Astrocyte (in vitro differentiated cells and primary cell): ENCODE results near the gene ZFAND6. TPM values are rescaled to one million over a fixed set of nuclear protein-coding genes. Genes with fewer than 3 reads are reported as not detected.

Source experiments
- DNase-seq: peaks from one replicate; pipeline ENCODE4 v3.0.0-alpha.2; 2010; ENCODE audit warnings: low read depth
- FAIRE-seq: peaks from 2 replicates; lab custom pipeline; 2011; peaks lifted over from hg19 to GRCh38; lab: Jason Lieb, UNC
- H2AFZ ChIP-seq: 2 replicates; pipeline ENCODE4 v1.6.0; 2012; ENCODE audit warnings: low read depth, low read length, inconsistent platforms
- H3K27ac ChIP-seq: 2 replicates; pipeline ENCODE4 v1.5.1; 2011; ENCODE audit warnings: low read depth, low read length, inconsistent platforms
- H3K27me3 ChIP-seq: 2 replicates; pipeline ENCODE4 v1.6.0; 2011; ENCODE audit warnings: low read length, inconsistent platforms; ENCODE audit not compliant: insufficient read depth
- H3K36me3 ChIP-seq: 2 replicates; pipeline ENCODE4 v1.5.1; 2011; ENCODE audit warnings: low read length, inconsistent platforms; ENCODE audit not compliant: insufficient read depth
- H3K4me1 ChIP-seq: 2 replicates; pipeline ENCODE4 v1.5.1; 2011; ENCODE audit warnings: low read length, inconsistent platforms; ENCODE audit not compliant: insufficient read depth
- H3K4me2 ChIP-seq: 2 replicates; pipeline ENCODE4 v1.6.0; 2012; ENCODE audit warnings: low read length, inconsistent platforms
- H3K4me3 ChIP-seq: 2 replicates; pipeline ENCODE4 v1.5.1; 2011; ENCODE audit warnings: low read depth, mild to moderate bottlenecking, low read length, inconsistent platforms; ENCODE audit not compliant: insufficient read depth
- H3K79me2 ChIP-seq: 2 replicates; pipeline ENCODE4 v1.6.0; 2012; ENCODE audit warnings: mild to moderate bottlenecking, low read length, inconsistent platforms; ENCODE audit not compliant: insufficient read depth
- H3K9ac ChIP-seq: 2 replicates; pipeline ENCODE4 v1.6.0; 2012; ENCODE audit warnings: mild to moderate bottlenecking, low read length, inconsistent platforms
- H3K9me3 ChIP-seq: 2 replicates; pipeline ENCODE4 v1.5.1; 2012; ENCODE audit warnings: low read depth, mild to moderate bottlenecking, low read length, inconsistent platforms; ENCODE audit not compliant: insufficient read depth
- H4K20me1 ChIP-seq: 2 replicates; pipeline ENCODE4 v1.6.0; 2012; ENCODE audit warnings: low read length, inconsistent platforms; ENCODE audit not compliant: insufficient read depth
- H3K27ac Mint-ChIP-seq: one replicate; pipeline ENCODE4 v1.8.0; 2021; ENCODE audit warnings: mild to moderate bottlenecking, mixed read lengths; ENCODE audit not compliant: unreplicated experiment
- H3K27me3 Mint-ChIP-seq: one replicate; pipeline ENCODE4 v1.8.0; 2021; ENCODE audit warnings: low read depth, mixed read lengths; ENCODE audit not compliant: unreplicated experiment
- H3K36me3 Mint-ChIP-seq: one replicate; pipeline ENCODE4 v1.8.0; 2021; ENCODE audit warnings: low read depth, mixed read lengths; ENCODE audit not compliant: unreplicated experiment
- H3K4me1 Mint-ChIP-seq: one replicate; pipeline ENCODE4 v1.8.0; 2021; ENCODE audit warnings: low read depth, mixed read lengths; ENCODE audit not compliant: unreplicated experiment
- H3K4me3 Mint-ChIP-seq: one replicate; pipeline ENCODE4 v1.8.0; 2021; ENCODE audit warnings: mild to moderate bottlenecking, moderate library complexity, mixed read lengths; ENCODE audit not compliant: unreplicated experiment
- H3K9me3 Mint-ChIP-seq: one replicate; pipeline ENCODE4 v1.8.0; 2021; ENCODE audit warnings: mild to moderate bottlenecking, mixed read lengths; ENCODE audit not compliant: unreplicated experiment
- EZH2 ChIP-seq: IDR thresholded peaks from 2 replicates; pipeline ENCODE4 v1.6.1; 2012; ENCODE audit warnings: mild to moderate bottlenecking, low read length, inconsistent platforms; ENCODE audit not compliant: insufficient read depth
- total RNA-seq: library from RNA; stranded (reverse); gene quantifications from 2 replicates; pipeline ENCODE4 v1.2.1, GENCODE V29; 2021
- TF ChIP-seq, protein P1 (sequence below): IDR thresholded peaks from 2 replicates; pipeline ENCODE4 v1.5.1; 2011; ENCODE audit warnings: low read depth, mild to moderate bottlenecking, inconsistent platforms, low read length, moderate library complexity; ENCODE audit not compliant: insufficient read depth

The ZFAND6 gene
- total RNA-seq, 1 donor from 2014 or later, result 70.0 TPM

DNA sequence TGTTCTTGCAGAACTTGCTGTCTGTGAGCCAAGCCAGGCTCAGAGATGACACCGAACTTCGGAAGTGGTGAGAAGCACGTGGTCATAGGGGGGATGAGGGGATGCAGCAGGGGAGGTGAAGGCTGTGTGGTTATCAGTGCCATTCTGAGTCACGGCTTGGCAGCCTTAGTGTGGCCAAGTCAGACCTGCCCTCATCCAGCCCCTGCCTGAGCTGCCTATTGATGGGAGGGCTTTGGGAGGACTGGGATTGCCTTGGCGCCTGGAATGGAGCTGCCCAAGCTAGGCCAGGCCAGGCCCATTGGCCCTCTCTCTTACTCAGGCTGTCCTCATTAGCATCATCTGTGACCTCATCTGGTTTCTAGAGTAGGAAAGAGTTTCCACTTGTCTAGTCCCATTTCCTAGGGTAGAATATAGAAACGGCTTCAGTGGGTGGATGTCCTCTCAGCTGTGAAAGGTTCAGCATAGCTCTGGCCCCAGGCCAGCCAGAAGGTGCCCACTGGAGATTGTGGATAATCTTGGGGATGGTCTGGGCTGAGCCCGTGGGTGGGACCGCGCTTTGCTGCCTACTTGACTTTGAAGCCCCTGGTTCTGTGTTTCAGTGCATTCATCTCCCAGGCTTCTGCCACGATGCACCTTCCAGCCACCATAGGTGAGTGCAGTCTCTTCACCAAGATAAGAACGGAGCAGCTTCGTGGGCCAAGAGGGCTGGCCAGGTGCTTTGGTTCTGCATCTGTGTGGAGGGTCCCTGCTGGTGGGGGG is 100.5 kb downstream of the ZFAND6 start:
- FAIRE-seq, result no peak
- H3K27ac Mint-ChIP-seq, result peak overlapping the region; percentile 94

DNA sequence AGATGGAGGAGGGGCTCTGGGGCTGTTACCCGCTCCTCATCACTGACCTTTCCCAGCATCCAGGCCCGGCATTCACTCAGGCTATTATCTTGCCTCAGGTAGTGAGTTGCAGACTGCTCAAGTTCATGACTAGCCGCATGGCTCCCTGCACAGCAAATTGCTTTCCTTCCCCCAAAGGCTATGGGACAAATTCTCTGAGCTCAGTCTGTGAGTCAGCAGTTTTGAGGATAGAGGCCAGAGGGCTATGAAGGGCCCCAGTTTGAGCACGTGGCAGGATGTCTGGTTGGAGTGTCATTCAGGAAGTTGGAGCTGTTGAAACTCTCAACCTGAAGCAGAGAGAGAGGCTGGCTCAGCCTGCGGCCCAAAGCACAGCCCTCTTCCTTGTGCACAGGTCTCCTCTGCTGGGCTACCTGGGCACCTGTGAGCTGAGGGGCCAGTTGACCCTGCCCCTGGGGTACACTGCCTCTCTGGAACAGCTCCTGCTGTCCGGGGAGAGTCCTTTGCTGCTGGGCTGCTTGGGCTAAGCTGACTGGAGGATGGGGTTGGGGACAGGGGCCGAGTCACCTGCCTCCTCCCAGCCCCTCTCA is 101.2 kb downstream of the ZFAND6 start:
- Mint-ChIP-seq H3K9me3 (no peaks in the 10 kb centered on the region), H3K27ac (peak overlapping the region; percentile 94), H3K27me3 (no peaks in the 10 kb centered on the region), H3K4me3 (no peak overlapping the region), H3K4me1 (peaks cover 19% of the 10 kb centered on the region), H3K36me3 (peaks cover 36% of the 10 kb centered on the region)
- H2AFZ ChIP-seq, result peak overlapping the region; percentile 76
- no peaks in the 10 kb centered on the region for H3K79me2 ChIP-seq
- H3K27ac ChIP-seq, result peak overlapping the region; percentile 68
- no peaks in the 10 kb centered on the region for H3K27me3 ChIP-seq
- no peaks in the 10 kb centered on the region for H4K20me1 ChIP-seq
- peak; percentile 87 for DNase-seq
- no peak overlapping the region for H3K4me3 ChIP-seq
- no peaks in the 10 kb centered on the region for H3K36me3 ChIP-seq
- TF ChIP-seq, protein P1, sequence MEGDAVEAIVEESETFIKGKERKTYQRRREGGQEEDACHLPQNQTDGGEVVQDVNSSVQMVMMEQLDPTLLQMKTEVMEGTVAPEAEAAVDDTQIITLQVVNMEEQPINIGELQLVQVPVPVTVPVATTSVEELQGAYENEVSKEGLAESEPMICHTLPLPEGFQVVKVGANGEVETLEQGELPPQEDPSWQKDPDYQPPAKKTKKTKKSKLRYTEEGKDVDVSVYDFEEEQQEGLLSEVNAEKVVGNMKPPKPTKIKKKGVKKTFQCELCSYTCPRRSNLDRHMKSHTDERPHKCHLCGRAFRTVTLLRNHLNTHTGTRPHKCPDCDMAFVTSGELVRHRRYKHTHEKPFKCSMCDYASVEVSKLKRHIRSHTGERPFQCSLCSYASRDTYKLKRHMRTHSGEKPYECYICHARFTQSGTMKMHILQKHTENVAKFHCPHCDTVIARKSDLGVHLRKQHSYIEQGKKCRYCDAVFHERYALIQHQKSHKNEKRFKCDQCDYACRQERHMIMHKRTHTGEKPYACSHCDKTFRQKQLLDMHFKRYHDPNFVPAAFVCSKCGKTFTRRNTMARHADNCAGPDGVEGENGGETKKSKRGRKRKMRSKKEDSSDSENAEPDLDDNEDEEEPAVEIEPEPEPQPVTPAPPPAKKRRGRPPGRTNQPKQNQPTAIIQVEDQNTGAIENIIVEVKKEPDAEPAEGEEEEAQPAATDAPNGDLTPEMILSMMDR, result no peak
- TF ChIP-seq EZH2, result no peak
- H3K9me3 ChIP-seq, result no peaks in the 10 kb centered on the region
- no peak overlapping the region for H3K9ac ChIP-seq
- H3K4me2 ChIP-seq, result peak overlapping the region; percentile 56
- H3K4me1 ChIP-seq, result peaks cover 11% of the 10 kb centered on the region
- peak; percentile 56 for FAIRE-seq

More for the DNA sequence above, 100.5 kb downstream of the ZFAND6 start:
- no peaks in the 10 kb centered on the region for H3K27me3 ChIP-seq
- peak overlapping the region; percentile 56 for H3K4me2 ChIP-seq
- no peak overlapping the region for H3K4me3 ChIP-seq
- peak overlapping the region; percentile 68 for H3K27ac ChIP-seq
- no peaks in the 10 kb centered on the region for H3K9me3 ChIP-seq
- H3K79me2 ChIP-seq, result no peaks in the 10 kb centered on the region
- H3K9ac ChIP-seq, result no peak overlapping the region
- peak; percentile 72 for DNase-seq
- Mint-ChIP-seq H3K9me3 (no peaks in the 10 kb centered on the region), H3K27me3 (no peaks in the 10 kb centered on the region), H3K4me1 (peaks cover 25% of the 10 kb centered on the region), H3K4me3 (no peak overlapping the region), H3K36me3 (peaks cover 42% of the 10 kb centered on the region)
- TF ChIP-seq, protein P1, result no peak
- no peak for TF ChIP-seq EZH2
- no peaks in the 10 kb centered on the region for H3K36me3 ChIP-seq
- H3K4me1 ChIP-seq, result peaks cover 11% of the 10 kb centered on the region
- H2AFZ ChIP-seq, result peak overlapping the region; percentile 76
- no peaks in the 10 kb centered on the region for H4K20me1 ChIP-seq
